Endometrial microvascular endothelial cells (primary cell): ENCODE measurements around the gene TTN. TPM values are rescaled to one million over a fixed set of nuclear protein-coding genes. Genes with fewer than 3 reads are reported as not detected.

ENCODE experiments used
- in situ Hi-C: cut with HindIII; loops from 2 replicates; pipeline ENCODE4 v1.10.0; 2017; ENCODE audit warnings: low sequenced_read_pairs, low pct_unique_long_range_greater_than_20kb; ENCODE audit errors: inconsistent ontology term
- total RNA-seq: library from RNA; depleted of rRNA; stranded (reverse); fragments of >200 nt; gene quantifications from one replicate; pipeline ENCODE4 v1.2.3, GENCODE V29; 2015; ENCODE audit errors: inconsistent ontology term

Gene TTN
- total RNA-seq, 1 donor from 2014 or later, result 0.09 TPM

- in situ Hi-C loops, result loop anchor here (25.0 kb wide), 1 partner anchor 92 kb away; no protein-coding TSS in a partner anchor
These were observed 12.8 kb upstream of the TTN start for GRCh38 chr2:178819992-178820391.

DNA sequence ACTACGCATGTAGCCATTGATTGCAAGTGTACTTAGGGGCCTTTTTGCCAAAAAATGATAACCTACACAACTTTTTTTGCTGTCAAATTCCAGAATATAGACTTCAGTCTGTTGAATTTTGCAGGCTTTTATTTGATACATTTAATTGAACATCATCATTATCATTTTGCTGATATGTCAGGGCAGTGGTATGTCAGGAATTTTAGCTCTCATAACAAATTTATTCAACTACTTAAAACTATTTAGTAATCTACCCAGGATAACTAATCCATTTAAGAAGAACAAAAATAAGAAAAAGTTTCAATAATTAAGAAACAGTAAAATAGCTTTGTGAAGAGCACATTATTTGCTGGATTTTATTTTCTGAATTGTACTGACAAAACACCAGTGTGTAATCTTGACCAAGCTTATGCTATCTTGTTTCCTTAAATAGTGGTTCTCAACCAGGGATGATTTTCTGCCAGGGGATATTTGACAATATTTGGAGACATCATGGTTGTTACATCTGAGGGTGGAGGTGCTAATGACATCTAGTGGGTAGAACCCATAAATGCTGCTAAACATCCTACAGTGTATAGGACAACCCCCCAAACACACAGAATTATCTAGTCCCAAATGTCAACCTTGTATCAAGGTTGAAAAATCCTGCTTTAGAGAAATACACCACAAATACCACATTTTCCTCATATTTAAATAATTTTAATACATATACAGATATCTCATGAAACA, 12.1 kb upstream of the TTN start:
- in situ Hi-C loops, result loop anchor here (25.0 kb wide), 1 partner anchor 93 kb away; no protein-coding TSS in a partner anchor

DNA sequence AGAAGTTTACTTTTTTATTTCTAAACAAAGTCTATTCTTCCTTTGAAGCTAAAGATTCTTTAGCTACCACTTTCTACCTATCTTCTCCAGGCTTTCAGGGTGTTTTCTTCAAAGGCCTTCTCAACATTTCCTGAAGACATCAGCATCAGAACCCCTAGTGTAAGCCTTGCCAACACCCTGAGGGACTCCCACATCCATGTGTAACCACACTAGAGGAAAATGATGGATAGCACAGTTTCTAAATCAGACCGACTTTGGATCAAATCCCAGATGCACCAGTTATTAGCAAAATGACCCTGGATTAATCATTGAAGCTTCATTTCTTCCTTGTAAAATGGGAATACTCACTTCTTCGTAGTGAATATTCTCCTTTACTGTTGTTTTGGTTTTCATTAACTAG, 4.7 kb upstream of the TTN start:
- in situ Hi-C loops, result loop anchor here (25.0 kb wide), 1 partner anchor 100 kb away; no protein-coding TSS in a partner anchor

DNA sequence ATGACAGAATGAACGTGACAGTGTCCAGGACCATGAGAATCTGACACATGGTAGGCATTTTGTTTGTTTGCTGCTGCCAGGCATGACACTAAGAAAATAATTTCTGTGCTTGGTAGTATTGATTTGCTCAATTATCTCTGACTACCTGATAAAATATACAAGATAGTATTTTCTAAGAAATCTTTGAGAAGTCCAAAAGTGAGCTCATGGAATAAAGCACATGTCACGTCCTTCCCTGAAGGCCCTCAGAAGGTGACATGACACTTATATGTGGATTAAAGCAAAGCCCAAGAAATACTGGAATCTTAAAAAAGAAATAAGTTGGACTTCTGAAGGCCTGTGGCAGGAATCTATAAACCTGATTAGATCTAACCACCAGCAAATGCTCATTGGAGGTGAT, 3.8 kb upstream of the TTN start:
- in situ Hi-C loops, result loop anchor here (25.0 kb wide), 1 partner anchor 101 kb away; no protein-coding TSS in a partner anchor

GRCh38 chr2:178810422-178810821, 3.2 kb upstream of the TTN start:
- in situ Hi-C loops, result loop anchor here (25.0 kb wide), 1 partner anchor 102 kb away; no protein-coding TSS in a partner anchor

- in situ Hi-C loops, result loop anchor here (25.0 kb wide), 1 partner anchor 106 kb away; no protein-coding TSS in a partner anchor
These were observed 680 bp downstream of the TTN start for GRCh38 chr2:178806543-178806942.

GRCh38 chr2:178805457-178805856, 1.8 kb downstream of the TTN start:
- in situ Hi-C loops, result loop anchor here (25.0 kb wide), 1 partner anchor 107 kb away; no protein-coding TSS in a partner anchor

DNA sequence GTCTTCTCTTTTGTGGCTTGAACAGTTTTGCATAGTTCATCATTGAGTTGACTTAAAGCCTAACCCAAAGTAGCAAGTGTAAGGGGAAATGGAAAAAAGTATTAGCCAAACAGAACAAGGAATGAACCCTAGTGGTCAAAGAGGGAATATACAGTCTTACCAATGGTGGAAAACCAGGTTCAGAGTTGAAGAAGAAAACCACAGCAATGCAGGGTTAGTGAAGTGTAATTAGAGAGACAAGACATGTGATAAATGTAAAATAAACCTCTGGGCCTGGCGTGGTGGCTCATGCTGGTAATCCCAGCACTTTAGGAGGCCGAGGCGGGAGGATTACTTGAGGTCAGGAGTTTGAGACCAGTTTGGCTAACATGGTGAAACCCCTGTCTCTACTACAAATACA, 2.4 kb downstream of the TTN start:
- in situ Hi-C loops, result loop anchor here (25.0 kb wide), 1 partner anchor 108 kb away; no protein-coding TSS in a partner anchor

GRCh38 chr2:178800510-178800909, 6.7 kb downstream of the TTN start:
- in situ Hi-C loops, result loop anchor here (25.0 kb wide), 1 partner anchor 112 kb away; no protein-coding TSS in a partner anchor

DNA sequence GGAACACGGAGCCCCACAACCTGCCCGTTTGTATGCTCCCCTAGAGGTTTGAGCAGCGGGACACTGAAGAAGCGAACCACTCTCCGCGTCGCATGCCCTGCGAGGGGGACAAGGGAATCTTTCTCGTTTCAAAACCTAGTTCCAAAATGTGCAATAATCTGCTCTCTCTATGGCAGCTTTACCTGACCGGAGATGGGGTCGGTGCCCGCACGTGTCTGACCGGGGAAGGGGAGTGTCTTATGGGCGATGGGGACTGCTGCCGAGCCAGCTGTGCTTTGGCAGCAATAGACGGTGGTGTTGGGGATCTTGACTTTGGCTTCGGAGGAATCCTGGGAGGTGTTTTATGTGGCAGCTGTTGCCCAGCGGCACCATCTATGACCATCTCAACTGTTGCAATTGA, 7.9 kb downstream of the TTN start:
- in situ Hi-C loops, result no loop called here

- in situ Hi-C loops, result no loop called here
These were observed 11.0 kb downstream of the TTN start for GRCh38 chr2:178796079-178796677.

- in situ Hi-C loops, result no loop called here
These were observed 19.3 kb downstream of the TTN start for GRCh38 chr2:178787934-178788333.

DNA sequence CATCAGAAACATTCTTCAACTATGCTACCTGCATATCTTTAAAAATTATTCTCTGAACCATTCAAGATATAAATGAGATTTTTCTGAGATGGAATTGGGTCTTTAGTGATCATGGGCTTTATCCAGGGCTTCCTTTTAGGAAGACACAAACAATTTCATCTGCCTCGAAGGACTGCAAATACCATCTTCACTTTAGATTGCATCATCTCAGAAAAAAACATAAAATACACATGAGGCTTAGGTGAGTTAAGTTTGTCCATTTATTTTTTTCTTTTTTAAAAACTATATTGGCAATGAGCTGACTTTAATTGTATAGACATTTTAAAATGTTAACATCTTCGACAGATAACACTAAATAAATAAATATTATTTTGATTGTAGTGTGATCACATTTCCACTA, 20.1 kb downstream of the TTN start:
- in situ Hi-C loops, result no loop called here

DNA sequence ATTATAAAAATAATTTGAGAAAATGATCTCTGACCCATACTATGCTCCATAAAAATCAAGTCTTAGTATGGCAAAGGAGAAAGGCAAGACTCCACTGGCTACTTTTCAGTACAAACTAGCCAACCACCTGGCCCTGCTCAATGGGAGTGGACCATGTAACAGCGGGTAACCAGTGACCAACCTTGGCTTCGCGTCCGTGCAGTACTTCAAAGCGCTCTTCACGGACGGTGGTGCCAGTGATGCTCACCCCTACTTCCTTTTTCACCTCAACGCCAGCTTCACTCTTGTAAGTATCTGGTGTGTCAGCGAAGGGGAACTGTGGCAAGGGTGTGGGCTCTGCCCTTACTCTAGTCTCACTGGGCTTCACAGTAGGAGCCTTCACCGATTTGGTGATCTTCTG, 23.3 kb downstream of the TTN start:
- in situ Hi-C loops, result no loop called here

DNA sequence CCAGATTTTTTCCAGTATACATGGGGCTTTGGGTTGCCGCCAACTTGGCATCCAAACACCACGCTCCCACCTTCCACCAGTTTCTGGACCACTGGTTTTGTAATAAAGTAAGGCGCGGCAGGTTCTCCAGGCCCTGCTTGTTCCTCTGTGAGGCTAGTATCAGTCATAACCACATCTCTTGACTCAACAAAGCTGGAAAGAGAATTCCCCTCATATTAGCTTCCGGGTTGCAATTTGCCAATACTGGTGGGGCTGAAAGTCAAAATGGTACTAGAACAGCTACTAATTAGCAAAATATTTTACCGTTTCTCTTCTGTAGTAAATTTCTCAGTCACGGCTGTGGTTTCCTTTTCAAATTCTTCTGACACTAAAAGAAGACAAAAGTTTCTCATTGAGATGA, 25.0 kb downstream of the TTN start:
- in situ Hi-C loops, result no loop called here

GRCh38 chr2:178777577-178777976, 29.6 kb downstream of the TTN start:
- in situ Hi-C loops, result no loop called here

DNA sequence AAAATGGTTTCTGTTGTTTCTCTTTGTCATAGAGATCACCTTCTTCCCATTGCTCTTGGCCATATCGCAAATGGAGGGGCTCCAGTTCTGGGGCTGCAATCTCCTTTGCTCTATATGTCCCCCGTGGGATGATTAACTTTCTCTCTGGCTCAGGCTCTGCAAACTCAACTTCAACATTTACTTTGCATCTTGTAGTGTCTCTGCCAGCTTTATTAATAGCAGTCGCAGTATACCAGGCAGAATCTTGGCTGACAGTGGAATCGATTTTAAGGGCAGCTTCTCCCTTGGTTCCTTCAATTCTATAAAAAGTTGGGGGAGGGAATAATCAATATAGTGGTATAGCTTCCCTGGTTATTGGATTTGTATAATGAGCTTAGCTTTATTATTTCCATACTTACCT, 30.5 kb downstream of the TTN start:
- in situ Hi-C loops, result no loop called here

DNA sequence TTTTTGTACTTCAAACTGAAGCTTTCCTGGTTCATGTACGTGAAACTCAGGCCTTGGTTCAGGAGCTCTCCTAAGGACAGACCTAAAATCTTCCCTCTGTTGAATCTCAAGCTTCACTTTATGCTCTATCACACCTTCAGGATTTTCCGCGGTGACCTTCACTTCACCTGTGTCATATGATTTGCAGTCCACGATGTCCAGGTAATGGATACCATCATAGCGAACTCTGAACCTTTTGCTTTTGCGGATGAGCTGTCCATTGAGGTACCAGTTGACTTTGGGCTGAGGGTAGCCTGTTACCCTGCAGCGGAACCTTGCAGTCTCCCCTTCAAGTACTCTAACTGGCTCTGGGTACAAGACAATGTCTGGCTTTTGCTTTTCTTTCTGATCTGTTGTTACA, 31.2 kb downstream of the TTN start:
- in situ Hi-C loops, result no loop called here

DNA sequence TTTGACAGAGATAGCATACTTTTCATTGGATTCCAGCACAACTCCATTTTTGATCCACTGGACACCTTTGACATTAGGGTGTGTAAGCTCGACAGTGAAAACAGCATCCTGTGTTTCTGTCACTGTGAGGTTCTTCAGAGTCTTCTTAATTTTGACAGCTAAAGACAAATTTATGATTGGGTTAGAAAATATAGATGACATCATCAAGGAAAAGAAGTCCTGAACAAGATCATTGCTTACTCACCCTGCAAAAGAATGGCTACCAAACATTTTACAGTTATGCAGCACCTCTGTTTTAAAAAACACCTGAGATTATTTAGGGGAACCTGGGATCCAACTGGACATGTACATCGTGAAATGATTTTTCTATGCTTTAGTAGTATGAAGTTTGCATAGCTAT, 36.7 kb downstream of the TTN start:
- in situ Hi-C loops, result no loop called here
